GM18499 (cell line): ENCODE data around the gene ANXA5.

Experiments used
- ATAC-seq: cut with Tn5 transposase; IDR thresholded peaks from one replicate; pipeline ENCODE4 v1.9.1; 2021; ENCODE audit warnings: moderate number of reproducible peaks; ENCODE audit not compliant: insufficient read depth, unreplicated experiment

The ANXA5 gene

DNA sequence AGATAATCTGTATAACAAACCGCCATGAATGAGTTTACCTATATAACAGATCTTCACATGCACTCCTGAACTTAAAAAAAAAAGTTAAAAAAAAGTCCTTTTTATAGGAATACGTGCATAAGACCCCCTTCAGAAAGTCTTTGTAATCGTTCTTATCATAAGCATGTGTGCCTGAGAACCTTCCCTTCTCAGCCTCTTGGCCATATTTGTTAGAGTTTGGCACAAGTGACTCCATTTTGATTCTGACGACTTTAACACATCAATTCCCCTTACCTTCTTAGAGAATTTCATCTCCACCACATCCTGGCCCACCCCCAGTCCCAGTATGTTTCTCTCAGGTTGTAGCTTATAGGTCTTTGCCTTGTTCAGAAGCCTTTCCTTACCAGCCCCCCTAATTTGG, 16.0 kb upstream of the ANXA5 start:
- no peak for ATAC-seq

DNA sequence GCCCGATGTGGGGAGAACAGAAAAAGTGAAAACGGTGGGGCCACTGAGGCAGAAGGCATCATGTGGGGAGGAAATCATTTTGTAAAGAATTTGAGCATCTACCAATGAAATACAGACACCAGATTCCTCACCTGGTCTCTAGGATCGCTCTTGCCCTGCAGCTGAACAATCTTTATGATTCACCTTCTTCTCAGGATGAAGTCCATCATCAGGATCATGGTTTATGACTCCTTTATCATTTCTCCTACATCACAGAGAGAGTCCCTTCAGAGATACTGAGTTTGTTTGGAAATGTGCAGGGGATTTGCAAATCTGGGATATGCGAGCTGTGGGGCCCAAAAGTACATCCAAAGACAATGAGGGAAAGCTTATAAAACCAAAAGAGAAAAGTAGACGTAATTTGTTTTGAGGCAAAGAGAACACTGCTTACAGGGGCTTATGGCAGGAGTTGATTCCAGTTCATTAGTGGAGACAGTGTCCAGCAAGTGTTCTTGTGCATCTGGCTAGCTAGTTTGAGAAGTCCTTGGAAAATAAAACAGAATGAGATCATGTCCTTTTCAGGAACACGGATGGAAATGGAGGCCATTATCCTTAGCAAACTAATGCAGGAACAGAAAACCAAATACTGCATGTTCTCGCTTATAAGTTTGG, 15.3 kb upstream of the ANXA5 start:
- no peak for ATAC-seq

GRCh38 chr4:121711263-121712000, 14.7 kb upstream of the ANXA5 start:
- ATAC-seq: peak; percentile 64

GRCh38 chr4:121709766-121710405, 13.1 kb upstream of the ANXA5 start:
- no peak for ATAC-seq

GRCh38 chr4:121707344-121707743, 10.6 kb upstream of the ANXA5 start:
- ATAC-seq: no peak

- ATAC-seq: no peak
These were observed 9.8 kb upstream of the ANXA5 start for GRCh38 chr4:121706595-121707021.

GRCh38 chr4:121705521-121705920, 8.7 kb upstream of the ANXA5 start:
- no peak for ATAC-seq

DNA sequence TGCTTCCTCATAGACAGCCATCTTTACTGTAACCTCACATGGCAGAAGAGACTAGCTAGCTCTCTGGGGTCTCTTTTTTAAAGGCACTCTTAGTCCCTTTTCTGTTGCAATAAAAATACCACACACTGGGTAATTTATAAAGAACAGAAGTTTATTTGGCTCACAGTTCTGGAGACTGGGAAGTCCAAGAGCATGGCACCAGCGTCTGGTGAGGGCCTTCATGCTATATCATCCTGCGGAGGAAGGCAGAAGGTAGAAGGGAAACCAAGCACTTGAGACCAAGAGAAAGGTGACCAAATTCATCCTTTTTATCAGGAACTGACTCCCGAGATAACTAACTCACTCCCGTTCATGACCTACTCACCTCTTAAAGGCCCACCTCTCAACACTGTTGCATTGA, 5.4 kb upstream of the ANXA5 start:
- ATAC-seq: no peak

GRCh38 chr4:121701263-121701662, 4.5 kb upstream of the ANXA5 start:
- no peak for ATAC-seq

DNA sequence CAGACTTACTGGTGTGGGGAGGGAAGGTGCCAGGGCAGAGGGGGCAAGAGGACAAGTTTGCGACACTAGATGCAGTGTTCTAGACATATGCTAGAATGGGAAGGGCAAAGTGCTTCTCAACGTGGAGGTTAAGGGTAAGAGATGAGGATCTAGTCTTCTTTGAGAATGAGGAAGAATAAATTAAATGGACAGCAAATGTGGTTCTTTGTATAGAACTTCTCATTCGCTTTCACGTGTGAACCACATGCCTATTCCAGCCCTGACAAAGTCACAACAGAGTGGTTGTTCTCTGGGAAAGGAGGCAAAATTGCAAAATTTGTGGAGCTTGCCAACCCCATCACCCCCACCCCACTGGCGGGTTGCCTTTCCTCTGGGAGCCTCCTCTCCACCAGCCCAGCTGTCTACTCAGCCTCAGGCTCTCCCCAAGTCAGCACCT, 1.5 kb upstream of the ANXA5 start:
- no peak for ATAC-seq

DNA sequence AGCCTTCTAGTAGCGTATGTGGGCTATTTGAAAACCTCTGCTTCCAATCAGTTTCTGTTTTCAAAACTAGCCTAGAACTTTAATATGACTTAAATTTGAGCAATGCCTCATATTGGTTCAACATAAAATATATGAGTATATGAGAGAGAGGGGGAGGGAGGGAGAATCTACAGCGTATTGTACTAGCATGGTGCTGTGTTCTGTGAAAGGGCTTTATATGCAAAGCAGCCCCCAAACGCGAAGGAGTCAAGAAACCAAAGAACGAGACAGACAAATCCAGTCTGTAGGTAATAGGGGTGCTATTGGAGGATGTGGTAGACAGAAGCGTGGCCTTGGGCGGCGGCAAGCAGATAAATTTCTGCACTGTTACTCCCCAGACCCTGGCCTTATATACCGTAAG, 784 bp upstream of the ANXA5 start:
- peak; percentile 36 for ATAC-seq

- ATAC-seq: no peak
These were observed 605 bp downstream of the ANXA5 start for GRCh38 chr4:121696170-121696580.

DNA sequence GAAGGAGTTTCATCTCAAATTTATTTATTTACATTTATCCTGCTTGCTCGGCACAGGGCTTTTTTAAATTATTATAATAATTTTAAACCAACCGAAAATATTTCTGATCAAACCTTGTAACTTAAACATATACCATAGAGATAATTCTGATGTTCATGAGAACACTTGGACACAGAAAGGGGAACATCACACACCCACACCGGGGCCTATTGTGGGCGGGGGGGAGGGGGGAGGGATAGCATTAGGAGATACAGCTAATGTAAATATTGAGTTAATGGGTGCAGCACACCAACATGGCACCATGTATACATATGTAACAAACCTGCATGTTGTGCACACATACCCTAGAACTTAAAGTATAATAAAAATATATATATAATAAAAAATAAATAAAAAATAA, 2.9 kb downstream of the ANXA5 start:
- ATAC-seq: no peak

GRCh38 chr4:121693450-121693849, 3.3 kb downstream of the ANXA5 start:
- no peak for ATAC-seq

- no peak for ATAC-seq
These were observed 4.5 kb downstream of the ANXA5 start for GRCh38 chr4:121692261-121692660.

- ATAC-seq: no peak
These were observed 6.8 kb downstream of the ANXA5 start for GRCh38 chr4:121690001-121690400.

DNA sequence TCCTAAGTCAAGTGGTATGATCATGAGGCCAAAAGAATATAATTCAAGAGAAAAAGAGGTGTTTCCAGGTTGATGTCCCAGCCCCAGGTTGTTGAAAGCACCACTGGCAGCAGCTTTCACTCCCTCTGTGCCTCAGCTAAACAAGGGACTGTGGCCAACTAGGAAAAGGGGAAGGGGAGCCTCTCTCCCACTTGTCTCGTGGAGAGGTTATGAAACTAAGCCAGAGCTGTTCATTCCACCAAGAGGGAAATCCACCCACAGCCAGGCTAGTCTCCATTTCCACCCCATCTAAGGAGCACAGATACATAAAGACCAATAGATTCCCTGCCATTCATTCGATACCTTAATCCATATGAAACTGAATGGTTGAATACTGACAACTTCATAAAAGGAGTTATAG, 8.1 kb downstream of the ANXA5 start:
- no peak for ATAC-seq

- ATAC-seq: no peak
These were observed 8.5 kb downstream of the ANXA5 start for GRCh38 chr4:121688261-121688660.

DNA sequence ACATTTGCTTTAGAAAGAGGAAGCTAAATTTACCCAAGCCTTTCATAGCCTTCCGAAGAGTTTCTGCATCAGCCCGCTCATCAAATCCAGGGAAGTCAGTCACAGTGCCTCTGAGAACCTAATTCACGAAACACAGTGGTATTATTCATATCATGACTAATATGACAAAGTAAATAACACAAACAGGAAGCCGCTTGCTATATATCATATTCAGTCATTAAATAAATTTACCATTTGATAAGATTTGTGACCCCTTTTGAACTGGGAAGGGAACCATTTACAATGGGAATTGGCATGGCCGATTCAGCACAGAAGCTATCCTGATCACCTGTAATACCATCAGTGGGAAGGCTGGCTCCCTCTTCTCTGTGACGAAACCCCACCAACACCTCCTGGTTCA, 10.5 kb downstream of the ANXA5 start:
- no peak for ATAC-seq

- no peak for ATAC-seq
These were observed 11.5 kb downstream of the ANXA5 start for GRCh38 chr4:121685257-121685656.

DNA sequence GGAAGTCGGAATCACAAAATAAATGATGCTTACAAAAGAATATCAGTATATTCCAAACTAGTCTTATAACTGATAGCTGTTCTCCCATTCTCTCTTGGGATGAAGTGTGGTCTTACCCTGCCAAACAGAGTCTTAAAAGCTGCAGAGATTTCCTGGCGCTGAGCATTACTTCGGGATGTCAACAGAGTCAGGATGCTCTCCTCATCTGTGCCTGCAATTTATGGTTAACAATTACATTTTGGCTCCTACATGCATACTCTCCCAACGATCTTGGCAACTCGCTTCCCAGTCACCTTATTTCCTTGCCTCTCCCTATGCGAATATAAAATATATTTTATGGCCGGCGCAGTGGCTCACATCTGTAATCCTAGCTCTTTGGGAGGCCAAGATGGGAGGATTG, 12.2 kb downstream of the ANXA5 start:
- ATAC-seq: no peak

DNA sequence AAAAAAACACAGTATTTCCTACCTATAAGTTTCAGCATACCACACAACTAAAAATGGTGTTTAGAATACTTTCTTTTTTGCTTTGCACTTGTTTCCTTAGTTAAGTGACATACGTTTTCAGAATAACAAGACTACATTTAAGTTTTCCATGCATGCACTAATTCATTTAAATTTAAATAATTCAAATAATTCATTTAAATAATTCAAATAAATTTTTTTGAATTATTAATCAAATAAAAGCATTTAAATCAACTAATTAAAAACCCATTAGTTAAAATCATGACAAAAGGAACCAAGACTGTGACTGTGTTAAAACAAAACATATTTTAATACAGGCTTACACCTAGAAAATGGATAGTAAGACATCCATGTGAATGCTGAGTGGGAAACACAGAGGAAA, 12.8 kb downstream of the ANXA5 start:
- ATAC-seq: no peak
